ENCODE measurements around the gene ITGAD. TPM values are rescaled to one million over a fixed set of nuclear protein-coding genes. Genes with fewer than 3 reads are reported as not detected.

ITGAD gene
- total RNA-seq, 1 donor from 2014 or later, result not detected

DNA sequence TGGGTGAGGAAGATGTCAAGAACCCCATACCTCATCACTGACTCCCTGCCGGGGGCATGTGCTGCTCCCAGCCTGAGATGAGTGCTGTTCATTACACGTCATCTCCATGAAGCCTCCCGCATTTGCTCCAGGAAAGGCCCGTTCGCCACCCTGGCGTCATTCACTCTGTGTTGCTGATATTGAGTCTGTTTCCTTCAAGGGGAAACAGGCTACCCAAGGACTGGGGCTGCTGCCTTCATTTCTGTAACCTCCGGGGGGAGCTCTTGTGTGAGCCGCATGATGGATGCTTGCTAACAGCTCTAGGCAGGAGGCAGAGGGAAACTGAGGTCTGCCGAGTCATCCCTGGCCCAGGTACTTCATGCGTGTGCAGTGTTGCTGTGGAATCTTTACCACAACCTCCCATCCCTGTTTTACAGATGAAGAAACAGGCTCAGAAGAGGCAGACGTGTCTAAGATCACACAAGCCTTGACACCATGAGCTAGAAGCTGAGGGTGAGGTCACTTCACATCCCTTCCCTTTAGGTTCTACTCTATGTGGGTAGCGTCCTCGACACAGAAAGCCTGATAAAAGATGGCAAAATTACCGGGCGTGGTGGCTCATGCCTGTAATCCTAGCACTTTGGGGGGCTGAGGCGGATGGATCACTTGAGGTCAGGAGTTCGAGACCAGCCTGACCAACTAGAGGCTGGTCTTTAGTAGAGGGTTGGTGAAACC, 62.6 kb downstream of the ITGAD start:
- H3K36me3 Mint-ChIP-seq (ENCODE audit: unreplicated experiment), result no peaks in the 10 kb centered on the region
- H3K9me3 Mint-ChIP-seq (ENCODE audit: unreplicated experiment), result peaks cover 10% of the 10 kb centered on the region
- no peak for DNase-seq
- TF ChIP-seq, protein P1, sequence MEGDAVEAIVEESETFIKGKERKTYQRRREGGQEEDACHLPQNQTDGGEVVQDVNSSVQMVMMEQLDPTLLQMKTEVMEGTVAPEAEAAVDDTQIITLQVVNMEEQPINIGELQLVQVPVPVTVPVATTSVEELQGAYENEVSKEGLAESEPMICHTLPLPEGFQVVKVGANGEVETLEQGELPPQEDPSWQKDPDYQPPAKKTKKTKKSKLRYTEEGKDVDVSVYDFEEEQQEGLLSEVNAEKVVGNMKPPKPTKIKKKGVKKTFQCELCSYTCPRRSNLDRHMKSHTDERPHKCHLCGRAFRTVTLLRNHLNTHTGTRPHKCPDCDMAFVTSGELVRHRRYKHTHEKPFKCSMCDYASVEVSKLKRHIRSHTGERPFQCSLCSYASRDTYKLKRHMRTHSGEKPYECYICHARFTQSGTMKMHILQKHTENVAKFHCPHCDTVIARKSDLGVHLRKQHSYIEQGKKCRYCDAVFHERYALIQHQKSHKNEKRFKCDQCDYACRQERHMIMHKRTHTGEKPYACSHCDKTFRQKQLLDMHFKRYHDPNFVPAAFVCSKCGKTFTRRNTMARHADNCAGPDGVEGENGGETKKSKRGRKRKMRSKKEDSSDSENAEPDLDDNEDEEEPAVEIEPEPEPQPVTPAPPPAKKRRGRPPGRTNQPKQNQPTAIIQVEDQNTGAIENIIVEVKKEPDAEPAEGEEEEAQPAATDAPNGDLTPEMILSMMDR (IDR thresholded peaks at IDR 0.05; ENCODE audit: partially characterized antibody, unreplicated experiment), result peak; percentile 20
- peak overlapping the region; percentile 96 for H3K27ac Mint-ChIP-seq (ENCODE audit: unreplicated experiment)
- peaks cover 8% of the 10 kb centered on the region for H3K27me3 Mint-ChIP-seq (ENCODE audit: unreplicated experiment)
- peak overlapping the region; percentile 69 for H3K4me3 Mint-ChIP-seq (ENCODE audit: unreplicated experiment)
- peaks cover 28% of the 10 kb centered on the region for H3K4me1 Mint-ChIP-seq (ENCODE audit: low read depth, unreplicated experiment)

DNA sequence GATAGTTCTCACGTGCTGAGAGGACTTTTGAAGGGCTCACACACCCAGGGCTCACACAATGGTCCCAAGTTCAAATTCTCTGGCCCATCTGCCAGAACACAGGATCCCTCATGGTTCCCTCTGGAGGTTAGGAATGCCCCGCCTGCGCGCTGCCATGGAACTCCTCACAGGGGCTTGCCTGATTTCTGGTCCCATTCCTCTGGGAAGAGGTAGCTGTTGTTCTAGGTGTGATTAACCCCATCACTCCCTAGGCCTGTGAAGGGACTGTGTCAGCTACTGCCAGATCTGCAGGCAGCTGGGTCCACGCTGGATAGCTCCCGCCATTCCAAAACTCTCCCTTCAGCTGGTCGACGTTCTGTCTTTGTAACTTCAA, 63.8 kb downstream of the ITGAD start:
- TF ChIP-seq, protein P1 (IDR thresholded peaks at IDR 0.05; ENCODE audit: partially characterized antibody, unreplicated experiment), result no peak
- H3K9me3 Mint-ChIP-seq (ENCODE audit: unreplicated experiment), result peaks cover 14% of the 10 kb centered on the region
- H3K4me3 Mint-ChIP-seq (ENCODE audit: unreplicated experiment), result peak overlapping the region; percentile 90
- peaks cover 8% of the 10 kb centered on the region for H3K27me3 Mint-ChIP-seq (ENCODE audit: unreplicated experiment)
- H3K27ac Mint-ChIP-seq (ENCODE audit: unreplicated experiment), result no peak overlapping the region
- no peaks in the 10 kb centered on the region for H3K36me3 Mint-ChIP-seq (ENCODE audit: unreplicated experiment)
- DNase-seq, result no peak
- peaks cover 24% of the 10 kb centered on the region for H3K4me1 Mint-ChIP-seq (ENCODE audit: low read depth, unreplicated experiment)

DNA sequence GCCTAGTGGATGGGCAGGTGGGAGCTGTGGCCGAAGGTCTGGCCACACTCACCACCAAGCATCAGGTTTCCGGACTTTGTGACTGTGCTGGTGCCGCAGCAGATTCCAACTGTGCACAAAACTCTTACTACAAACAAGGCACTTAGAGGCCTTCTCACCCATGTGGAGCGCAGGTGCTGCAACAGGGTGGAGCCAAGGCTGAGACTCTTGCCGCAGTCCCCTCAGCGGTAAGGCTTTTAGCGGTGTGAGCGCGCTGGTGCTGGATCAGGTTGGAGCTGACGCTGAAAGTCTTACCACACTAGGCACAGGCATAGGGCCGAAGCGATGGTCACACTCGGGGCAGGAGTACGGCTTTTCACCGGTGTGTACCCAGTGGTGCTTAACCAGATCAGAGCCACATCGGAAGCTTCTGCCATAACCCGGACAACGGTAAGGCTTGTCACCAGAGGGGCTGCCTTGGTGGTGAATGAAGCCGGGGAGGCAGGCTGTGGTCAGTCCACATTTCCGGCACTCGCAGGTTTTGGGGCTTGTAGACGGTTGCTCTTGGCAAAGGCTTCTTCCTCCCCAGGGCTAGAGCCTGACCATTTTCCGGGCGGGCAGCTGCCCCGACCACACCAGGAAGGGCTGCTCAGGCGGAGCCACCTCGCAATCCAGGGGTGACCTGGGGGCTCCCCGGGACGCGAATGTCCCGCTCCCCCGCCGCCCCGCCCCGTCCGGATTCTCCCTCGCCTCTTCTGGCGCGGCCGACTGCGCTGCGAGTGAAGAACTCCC, 65.1 kb downstream of the ITGAD start:
- Mint-ChIP-seq H3K27me3 (ENCODE audit: unreplicated experiment) (peaks cover 8% of the 10 kb centered on the region), H3K4me3 (ENCODE audit: unreplicated experiment) (peak overlapping the region; percentile 90), H3K27ac (ENCODE audit: unreplicated experiment) (peak overlapping the region; percentile 84), H3K36me3 (ENCODE audit: unreplicated experiment) (no peaks in the 10 kb centered on the region), H3K9me3 (ENCODE audit: unreplicated experiment) (peaks cover 16% of the 10 kb centered on the region), H3K4me1 (ENCODE audit: low read depth, unreplicated experiment) (peaks cover 22% of the 10 kb centered on the region)
- peak; percentile 56 for DNase-seq
- TF ChIP-seq, protein P1 (IDR thresholded peaks at IDR 0.05; ENCODE audit: partially characterized antibody, unreplicated experiment), result no peak

DNA sequence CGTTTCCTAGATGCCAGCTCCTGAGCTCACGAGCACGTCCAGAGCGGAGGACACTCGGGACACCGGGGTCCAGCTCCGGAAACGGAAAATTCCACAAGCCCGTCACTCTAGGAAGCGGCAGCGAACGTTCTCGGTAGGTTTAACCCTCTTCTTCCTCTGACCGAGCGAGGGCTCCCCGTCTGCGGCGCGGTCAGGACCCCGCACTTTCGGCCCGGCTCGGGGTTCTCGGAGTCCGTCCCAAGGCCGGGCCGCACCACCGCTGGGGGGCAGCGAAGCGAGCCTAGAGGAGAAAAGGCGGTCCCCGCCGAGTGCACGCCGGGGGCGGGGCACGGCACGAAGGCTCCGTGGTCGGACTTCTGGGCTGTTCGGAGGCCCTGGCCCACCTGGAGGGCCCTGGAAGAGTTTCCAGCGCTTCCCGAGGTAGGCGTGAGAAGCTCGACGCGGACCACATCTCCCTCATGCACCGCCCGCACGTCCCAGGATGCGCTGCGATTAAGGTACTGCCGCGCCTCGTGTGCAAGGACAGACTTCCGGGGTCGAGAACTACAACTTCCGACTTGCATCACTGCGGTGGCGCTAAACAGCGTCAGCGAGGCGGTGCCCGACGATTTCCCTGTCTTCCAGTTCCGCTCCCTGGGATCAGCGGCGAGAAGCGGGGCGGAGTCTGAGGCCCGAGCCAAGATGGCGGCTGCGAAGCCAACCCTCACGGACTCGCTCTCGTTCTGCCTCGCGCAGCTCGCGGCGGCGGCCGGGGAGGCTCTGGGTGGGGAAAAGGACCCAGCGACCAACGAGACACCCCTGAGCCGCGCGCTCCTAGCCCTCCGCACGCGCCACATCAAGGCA, 65.9 kb downstream of the ITGAD start, which contains the start of gene ARMC5:
Gene ARMC5, plus strand, starts transcription at position 658 of the 843 bp plus-strand sequence. Its CDS starts 24 bp downstream, at position 682.
- Mint-ChIP-seq H3K36me3 (ENCODE audit: unreplicated experiment) (no peaks in the 10 kb centered on the region), H3K4me1 (ENCODE audit: low read depth, unreplicated experiment) (peaks cover 17% of the 10 kb centered on the region), H3K27ac (ENCODE audit: unreplicated experiment) (peak within 1 kb of the TSS; percentile 98), H3K27me3 (ENCODE audit: unreplicated experiment) (peaks cover 6% of the 10 kb centered on the region), H3K4me3 (ENCODE audit: unreplicated experiment) (peak within 1 kb of the TSS; percentile 90), H3K9me3 (ENCODE audit: unreplicated experiment) (peaks cover 16% of the 10 kb centered on the region)
- peak; percentile 96 for DNase-seq
- TF ChIP-seq, protein P1 (IDR thresholded peaks at IDR 0.05; ENCODE audit: partially characterized antibody, unreplicated experiment), result peak; percentile 48

Data from glutamatergic neuron (in vitro differentiated cells).